Tibial nerve (tissue), 4 donors: ENCODE measurements around the gene OSBPL3. TPM values are rescaled to one million over a fixed set of nuclear protein-coding genes. Genes with fewer than 3 reads are reported as not detected.

ENCODE experiments used
- DNase-seq, 2 donors: peaks; one replicate each; pipeline ENCODE4 v3.0.0-alpha.2; 2019; ENCODE audit warnings: low spot score in 2 of 2
- H3K27ac ChIP-seq, 4 donors: fragments of 200-600 bp; sonication (generic) in 3 of 4; one replicate each; pipeline ENCODE4 v1.5.1; 2017 to 2019; ENCODE audit warnings: mild to moderate bottlenecking in 1 of 4
- H3K27me3 ChIP-seq, 2 donors: fragments of 200-600 bp; sonication (generic) in 1 of 2; one replicate each; pipeline versions ENCODE4 v1.5.1 to v1.6.0; 2017 to 2019
- H3K36me3 ChIP-seq, 3 donors: fragments of 200-600 bp; sonication (generic); one replicate each; pipeline ENCODE4 v1.5.1; 2018 to 2019
- H3K4me1 ChIP-seq, 4 donors: fragments of 200-600 bp; sonication (generic) in 3 of 4; one replicate each; pipeline ENCODE4 v1.5.1; 2017 to 2019
- H3K4me3 ChIP-seq, 4 donors: fragments of 200-600 bp; sonication (generic) in 3 of 4; one replicate each; pipeline ENCODE4 v1.5.1; 2017 to 2019; ENCODE audit warnings: mild to moderate bottlenecking in 1 of 4, moderate library complexity in 1 of 4
- H3K9me3 ChIP-seq, 4 donors: fragments of 200-600 bp; sonication (generic) in 3 of 4; one replicate each; pipeline ENCODE4 v1.5.1; 2017 to 2019
- CTCF ChIP-seq, 5 experiments: fragments of 200-600 bp in 3 of 5; fragments of 450-650 bp in 2 of 5; sonication (generic) in 3 of 5; IDR thresholded peaks; one replicate each; pipeline ENCODE4 v1.5.1; 2016 to 2019; ENCODE audit warnings: antibody characterized with exemption in 5 of 5, mild to moderate bottlenecking in 3 of 5, moderate library complexity in 2 of 5
- EP300 ChIP-seq, 2 donors: sonication (generic); formaldehyde crosslinking; IDR thresholded peaks; one replicate each; pipeline ENCODE4 v1.6.1; 2017; ENCODE audit warnings: antibody characterized with exemption in 2 of 2, mild to moderate bottlenecking in 1 of 2
- POLR2A ChIP-seq, 2 donors: fragments of 450-650 bp; IDR thresholded peaks; one replicate each; pipeline ENCODE4 v1.6.1; 2017; ENCODE audit warnings: antibody characterized with exemption in 2 of 2, mild to moderate bottlenecking in 2 of 2, moderate library complexity in 2 of 2
- WGBS, 2 donors: methylation state at CpG; one replicate each; pipeline ENCODE4 v1.1.5; 2018; 5-methylcytosine and 5-hydroxymethylcytosine counted together
- total RNA-seq, 4 donors: library from RNA; depleted of rRNA; stranded (reverse); fragments of >200 nt; gene quantifications; one replicate each; pipeline ENCODE4 v1.1.0, GENCODE V29; 2016

OSBPL3 gene
- total RNA-seq, 4 donors from 2014 or later: 1.6 to 7.3 (median 5.3) TPM

GRCh38 chr7:24869572-24869971 is 110.4 kb downstream of the OSBPL3 start:
- 87 to 92% methylated on average over 2 of the region's 2 CpGs for WGBS, 2 donors
- H3K27ac ChIP-seq: no peak overlapping the region
- no peak for DNase-seq
- H3K4me1 ChIP-seq: no peaks in the 10 kb centered on the region
- no peaks in the 10 kb centered on the region for H3K27me3 ChIP-seq
- no peaks in the 10 kb centered on the region for H3K9me3 ChIP-seq
- no peak overlapping the region for H3K4me3 ChIP-seq
- no peaks in the 10 kb centered on the region for H3K36me3 ChIP-seq
- no peak for TF ChIP-seq POLR2A (IDR thresholded peaks at IDR 0.05)
- no peak for TF ChIP-seq CTCF (IDR thresholded peaks at IDR 0.05)
- TF ChIP-seq EP300 (IDR thresholded peaks at IDR 0.05): no peak

- no peak for DNase-seq
- H3K4me3 ChIP-seq: no peak overlapping the region
- no peak overlapping the region for H3K27ac ChIP-seq
- H3K27me3 ChIP-seq: no peaks in the 10 kb centered on the region
- TF ChIP-seq EP300 (IDR thresholded peaks at IDR 0.05): no peak
- TF ChIP-seq CTCF (IDR thresholded peaks at IDR 0.05): no peak
- no peak for TF ChIP-seq POLR2A (IDR thresholded peaks at IDR 0.05)
- H3K9me3 ChIP-seq: no peaks in the 10 kb centered on the region
- WGBS, 2 donors: 36 to 43% methylated on average over 4 of the region's 4 CpGs
- H3K36me3 ChIP-seq: no peaks in the 10 kb centered on the region
- no peaks in the 10 kb centered on the region for H3K4me1 ChIP-seq
Observed at GRCh38 chr7:24868741-24869140, 111.2 kb downstream of the OSBPL3 start.

GRCh38 chr7:24866004-24866615 is 113.9 kb downstream of the OSBPL3 start:
- H3K4me1 ChIP-seq: no peaks in the 10 kb centered on the region
- TF ChIP-seq POLR2A (IDR thresholded peaks at IDR 0.05): no peak
- TF ChIP-seq CTCF (IDR thresholded peaks at IDR 0.05): no peak
- TF ChIP-seq EP300 (IDR thresholded peaks at IDR 0.05): no peak
- DNase-seq: no peak
- H3K27me3 ChIP-seq: no peaks in the 10 kb centered on the region
- WGBS, 2 donors: 75 to 77% methylated on average over 12 of the region's 12 CpGs
- H3K27ac ChIP-seq: no peak overlapping the region
- H3K9me3 ChIP-seq: no peaks in the 10 kb centered on the region
- H3K36me3 ChIP-seq: no peaks in the 10 kb centered on the region
- H3K4me3 ChIP-seq: no peak overlapping the region

GRCh38 chr7:24864214-24864817 is 115.7 kb downstream of the OSBPL3 start:
- no peak for DNase-seq
- WGBS, 2 donors: 93 to 96% methylated on average over 6 of the region's 6 CpGs
- H3K4me3 ChIP-seq: no peak overlapping the region
- no peaks in the 10 kb centered on the region for H3K36me3 ChIP-seq
- no peak overlapping the region for H3K27ac ChIP-seq
- no peaks in the 10 kb centered on the region for H3K4me1 ChIP-seq
- H3K27me3 ChIP-seq: no peaks in the 10 kb centered on the region
- TF ChIP-seq EP300 (IDR thresholded peaks at IDR 0.05) (no peak), POLR2A (IDR thresholded peaks at IDR 0.05) (no peak), CTCF (IDR thresholded peaks at IDR 0.05) (no peak)
- H3K9me3 ChIP-seq: no peaks in the 10 kb centered on the region

- TF ChIP-seq POLR2A (IDR thresholded peaks at IDR 0.05): no peak
- TF ChIP-seq EP300 (IDR thresholded peaks at IDR 0.05): no peak
- no peak for TF ChIP-seq CTCF (IDR thresholded peaks at IDR 0.05)
- no peaks in the 10 kb centered on the region for H3K36me3 ChIP-seq
- no peak overlapping the region for H3K4me3 ChIP-seq
- H3K27me3 ChIP-seq: no peaks in the 10 kb centered on the region
- no peak for DNase-seq
- H3K27ac ChIP-seq: no peak overlapping the region
- H3K4me1 ChIP-seq: no peaks in the 10 kb centered on the region
- no peaks in the 10 kb centered on the region for H3K9me3 ChIP-seq
Observed at GRCh38 chr7:24863626-24864025, 116.4 kb downstream of the OSBPL3 start.
